ENCODE data around the gene SHMT2.

- TF ChIP-seq CTCF (IDR thresholded peaks at IDR 0.05; ENCODE audit: insufficient read depth, low read length) (no peak), SPI1 (IDR thresholded peaks at IDR 0.05; ENCODE audit: borderline replicate concordance, low read depth) (no peak)
These were observed 43.0 kb downstream of the SHMT2 start for GRCh38 chr12:57272337-57273151.

Data from HL-60 (cell line).